Measurements from ENCODE around the gene SCML2.
A peak's percentile ranks its signal among the peaks of the same experiment; 100 is the strongest.

- TF ChIP-seq CTCF (IDR thresholded peaks at IDR 0.05) (peak; percentile 59 to 78 (median 67)), POLR2A (IDR thresholded peaks at IDR 0.05) (no peak), POLR2AphosphoS5 (IDR thresholded peaks at IDR 0.05) (no peak), EP300 (IDR thresholded peaks at IDR 0.05) (no peak)
Observed at GRCh38 chrX:18390941-18391538, 36.6 kb upstream of the SCML2 start.

Data from gastroesophageal sphincter (tissue), 3 donors.